ENCODE measurements around the gene AVEN.

The AVEN gene

DNA sequence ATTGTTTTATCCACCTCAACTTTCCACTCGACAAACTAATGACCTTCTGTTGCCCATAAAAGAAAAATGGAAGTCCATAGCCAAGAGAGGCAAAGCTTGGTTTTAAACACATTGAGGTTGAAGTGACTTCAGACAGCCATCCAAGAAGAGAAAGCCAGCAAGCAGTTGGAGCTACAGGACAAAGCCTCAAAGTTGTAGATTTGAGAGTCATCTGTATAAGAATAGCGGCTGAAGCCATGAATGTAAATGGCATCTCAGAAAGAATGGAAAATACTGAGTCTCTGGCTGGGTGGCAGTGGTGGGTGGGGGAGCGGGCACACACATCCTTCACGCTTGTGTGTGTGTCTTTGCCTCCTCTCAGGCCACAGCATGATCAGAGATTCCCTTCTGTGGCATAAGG lies 194.8 kb downstream of the AVEN start:
- 45 to 64% methylated on average over 4 of the region's 4 CpGs for WGBS, 2 experiments
- no peaks in the 10 kb centered on the region for H3K9me3 ChIP-seq (ENCODE audit: control insufficient read depth, low read length)
- no peaks in the 10 kb centered on the region for H3K36me3 ChIP-seq (ENCODE audit: control insufficient read depth, insufficient read depth, low read length)
- H3K4me3 ChIP-seq (ENCODE audit: insufficient read depth, low read depth, low read length) = no peak overlapping the region
- no peak overlapping the region for H3K27ac ChIP-seq (ENCODE audit: insufficient read depth, low read depth, low read length, poor library complexity, severe bottlenecking)
- H3K27me3 ChIP-seq (ENCODE audit: control insufficient read depth, insufficient read depth, low read length, poor library complexity, severe bottlenecking) = no peaks in the 10 kb centered on the region
- H3K4me1 ChIP-seq (ENCODE audit: control insufficient read depth, insufficient read depth, low read length) = no peaks in the 10 kb centered on the region

DNA sequence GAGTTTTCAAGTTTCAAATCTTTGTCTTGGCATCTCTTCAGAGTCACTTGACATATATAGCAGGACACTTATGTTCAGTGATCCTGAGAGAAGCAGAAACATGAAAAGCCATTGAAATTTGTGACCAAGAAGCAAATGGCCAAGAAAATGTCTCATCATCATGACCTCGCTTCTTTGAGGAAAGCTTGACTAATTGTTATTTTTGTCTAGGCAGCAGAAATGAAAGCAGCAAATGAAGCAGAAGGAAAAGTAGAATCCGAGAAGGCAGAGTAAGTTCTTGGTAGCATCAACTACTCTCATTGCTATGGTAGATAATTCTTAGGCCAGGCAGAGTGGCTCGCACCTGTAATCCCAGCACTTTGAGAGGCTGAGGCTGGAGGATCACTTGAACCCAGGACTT lies 198.4 kb downstream of the AVEN start:
- Histone ChIP-seq H3K9me3 (ENCODE audit: control insufficient read depth, low read length) (no peaks in the 10 kb centered on the region), H3K27ac (ENCODE audit: insufficient read depth, low read depth, low read length, poor library complexity, severe bottlenecking) (no peak overlapping the region), H3K4me1 (ENCODE audit: control insufficient read depth, insufficient read depth, low read length) (peaks cover 2% of the 10 kb centered on the region), H3K4me3 (ENCODE audit: insufficient read depth, low read depth, low read length) (no peak overlapping the region), H3K36me3 (ENCODE audit: control insufficient read depth, insufficient read depth, low read length) (no peaks in the 10 kb centered on the region), H3K27me3 (ENCODE audit: control insufficient read depth, insufficient read depth, low read length, poor library complexity, severe bottlenecking) (no peaks in the 10 kb centered on the region)
- 91 to 96% methylated on average over 3 of the region's 3 CpGs for WGBS, 2 experiments

DNA sequence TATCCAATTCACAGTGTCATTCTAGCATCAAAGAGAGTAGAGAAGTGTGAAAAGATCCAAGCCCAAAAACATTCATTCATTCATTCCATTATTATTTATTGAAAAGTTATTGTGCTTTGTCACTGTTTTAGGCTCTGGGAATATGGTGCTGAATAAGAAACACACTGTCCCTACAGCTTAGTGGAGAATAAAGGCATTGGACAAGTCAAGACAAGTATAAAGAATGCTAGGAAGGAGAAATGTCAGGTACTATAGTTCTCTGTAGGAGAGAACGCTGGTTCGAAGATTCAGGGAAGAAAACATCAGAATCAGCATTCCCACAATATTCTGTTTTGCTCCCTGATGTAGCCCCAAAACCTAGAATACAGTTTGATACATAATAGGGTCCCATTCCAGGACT lies 199.5 kb downstream of the AVEN start:
- WGBS, 2 experiments = 93 to 95% methylated on average over 2 of the region's 2 CpGs
- Histone ChIP-seq H3K27me3 (ENCODE audit: control insufficient read depth, insufficient read depth, low read length, poor library complexity, severe bottlenecking) (no peaks in the 10 kb centered on the region), H3K27ac (ENCODE audit: insufficient read depth, low read depth, low read length, poor library complexity, severe bottlenecking) (no peak overlapping the region), H3K4me1 (ENCODE audit: control insufficient read depth, insufficient read depth, low read length) (peaks cover 12% of the 10 kb centered on the region), H3K9me3 (ENCODE audit: control insufficient read depth, low read length) (no peaks in the 10 kb centered on the region), H3K4me3 (ENCODE audit: insufficient read depth, low read depth, low read length) (no peak overlapping the region), H3K36me3 (ENCODE audit: control insufficient read depth, insufficient read depth, low read length) (no peaks in the 10 kb centered on the region)

DNA sequence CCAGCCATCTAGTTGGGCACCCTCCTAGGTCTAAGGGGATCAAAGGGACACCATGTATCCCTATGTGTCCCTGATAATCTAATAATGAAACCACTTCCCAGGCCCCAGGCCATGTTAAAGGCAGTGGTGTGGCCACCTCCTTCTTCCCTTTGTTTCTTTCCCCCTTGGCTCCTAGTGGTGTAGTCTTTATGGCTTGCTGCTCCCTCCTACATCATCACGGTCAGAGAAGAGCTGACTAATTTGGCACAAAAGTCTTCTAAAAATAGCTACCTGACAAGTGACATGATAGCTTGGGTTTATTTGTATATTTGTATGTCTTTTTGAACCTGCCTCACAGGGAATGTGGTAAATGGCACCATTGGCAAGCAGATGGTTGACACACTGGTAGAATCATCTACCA lies 201.7 kb downstream of the AVEN start:
- Histone ChIP-seq H3K27me3 (ENCODE audit: control insufficient read depth, insufficient read depth, low read length, poor library complexity, severe bottlenecking) (no peaks in the 10 kb centered on the region), H3K36me3 (ENCODE audit: control insufficient read depth, insufficient read depth, low read length) (no peaks in the 10 kb centered on the region), H3K9me3 (ENCODE audit: control insufficient read depth, low read length) (no peaks in the 10 kb centered on the region), H3K4me1 (ENCODE audit: control insufficient read depth, insufficient read depth, low read length) (peaks cover 12% of the 10 kb centered on the region), H3K27ac (ENCODE audit: insufficient read depth, low read depth, low read length, poor library complexity, severe bottlenecking) (no peak overlapping the region), H3K4me3 (ENCODE audit: insufficient read depth, low read depth, low read length) (no peak overlapping the region)
- 80 to 100% methylated on average over 1 of the region's 1 CpG for WGBS, 2 experiments

DNA sequence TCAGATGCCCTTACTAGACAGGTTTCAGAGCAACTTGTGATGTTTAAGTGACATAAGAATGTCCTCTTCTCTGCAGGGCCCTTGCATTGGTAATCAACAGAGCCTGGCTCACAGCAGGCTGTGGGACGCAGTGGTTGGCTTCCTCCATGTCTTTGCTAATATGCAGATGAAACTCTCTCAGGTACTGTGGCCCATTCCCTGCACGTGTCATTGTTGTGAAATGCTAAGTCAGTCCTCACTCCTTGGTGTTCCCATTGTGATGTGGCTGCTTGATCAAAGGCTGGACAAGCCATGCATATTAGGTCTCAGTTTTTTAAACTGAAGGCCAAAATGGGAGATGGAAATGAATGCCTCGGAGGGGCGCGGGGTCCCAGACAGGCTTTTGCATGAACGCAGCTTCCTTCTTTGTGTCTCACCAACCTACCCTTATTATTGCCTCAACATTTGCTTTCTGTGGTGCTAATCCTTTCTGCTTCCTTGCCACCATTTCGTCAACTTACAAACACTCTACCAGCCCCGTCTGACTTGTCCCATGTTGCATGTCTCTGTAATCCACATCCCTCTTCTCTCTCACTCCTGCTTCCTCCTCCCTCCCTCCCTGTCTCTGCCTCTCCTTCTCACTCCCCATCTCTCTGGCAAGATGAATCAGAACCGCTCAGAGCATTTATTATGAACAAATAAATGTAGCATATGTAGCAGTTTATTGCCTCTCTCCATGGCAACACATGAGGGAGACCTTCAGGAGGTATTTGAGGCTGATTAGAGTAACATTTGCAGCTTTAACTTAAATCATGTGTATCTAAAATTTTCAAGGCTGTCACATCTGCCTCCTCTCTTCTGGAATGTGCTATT lies 203.9 kb downstream of the AVEN start:
- no peaks in the 10 kb centered on the region for H3K36me3 ChIP-seq (ENCODE audit: control insufficient read depth, insufficient read depth, low read length)
- peaks cover 12% of the 10 kb centered on the region for H3K4me1 ChIP-seq (ENCODE audit: control insufficient read depth, insufficient read depth, low read length)
- H3K9me3 ChIP-seq (ENCODE audit: control insufficient read depth, low read length) = no peaks in the 10 kb centered on the region
- no peak overlapping the region for H3K4me3 ChIP-seq (ENCODE audit: insufficient read depth, low read depth, low read length)
- WGBS, 2 experiments = 9 to 17% methylated on average over 8 to 9 of the region's 9 CpGs
- H3K27me3 ChIP-seq (ENCODE audit: control insufficient read depth, insufficient read depth, low read length, poor library complexity, severe bottlenecking) = no peaks in the 10 kb centered on the region
- no peak overlapping the region for H3K27ac ChIP-seq (ENCODE audit: insufficient read depth, low read depth, low read length, poor library complexity, severe bottlenecking)

DNA sequence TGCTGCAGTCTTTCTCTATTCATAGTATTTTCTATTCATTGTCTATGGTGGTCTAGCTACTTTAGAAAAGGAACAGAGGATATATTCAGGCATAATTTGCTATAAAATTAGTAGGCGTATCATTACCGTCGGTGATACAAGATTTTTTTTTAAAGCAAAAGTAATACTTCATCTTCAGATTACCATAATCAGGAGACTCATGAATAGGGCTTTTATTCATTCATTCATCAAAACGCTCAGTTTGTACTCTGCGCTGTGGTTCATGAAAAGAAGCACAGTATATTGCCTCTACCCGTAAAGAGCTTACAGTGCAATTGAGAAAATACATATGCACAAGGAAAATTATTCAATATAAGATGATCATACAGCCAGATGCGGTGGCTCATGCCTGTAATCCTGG lies 207.4 kb downstream of the AVEN start:
- Histone ChIP-seq H3K27me3 (ENCODE audit: control insufficient read depth, insufficient read depth, low read length, poor library complexity, severe bottlenecking) (no peaks in the 10 kb centered on the region), H3K27ac (ENCODE audit: insufficient read depth, low read depth, low read length, poor library complexity, severe bottlenecking) (no peak overlapping the region), H3K4me1 (ENCODE audit: control insufficient read depth, insufficient read depth, low read length) (peaks cover 12% of the 10 kb centered on the region), H3K9me3 (ENCODE audit: control insufficient read depth, low read length) (no peaks in the 10 kb centered on the region), H3K36me3 (ENCODE audit: control insufficient read depth, insufficient read depth, low read length) (no peaks in the 10 kb centered on the region), H3K4me3 (ENCODE audit: insufficient read depth, low read depth, low read length) (no peak overlapping the region)
- WGBS, 2 experiments = 89 to 92% methylated on average over 7 of the region's 7 CpGs

DNA sequence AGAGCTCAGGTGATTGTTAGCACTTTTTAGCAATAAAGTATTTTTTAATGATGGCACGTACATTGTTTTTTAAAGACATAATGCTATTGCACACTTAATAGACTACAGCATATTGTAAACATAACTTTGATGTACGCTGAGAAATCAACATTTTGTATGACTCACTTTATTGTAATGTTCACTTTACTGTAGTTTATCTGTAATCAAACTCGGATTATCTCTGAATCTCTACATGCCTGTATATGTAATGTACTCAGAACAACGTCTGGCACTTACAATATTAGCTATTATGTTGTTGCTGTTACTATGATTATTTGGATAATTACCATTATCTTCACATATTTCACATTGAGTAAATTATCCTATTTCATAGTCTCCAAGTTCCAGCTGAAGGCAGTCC lies 208.7 kb downstream of the AVEN start:
- 80 to 94% methylated on average over 1 to 4 of the region's 4 CpGs for WGBS, 2 experiments

DNA sequence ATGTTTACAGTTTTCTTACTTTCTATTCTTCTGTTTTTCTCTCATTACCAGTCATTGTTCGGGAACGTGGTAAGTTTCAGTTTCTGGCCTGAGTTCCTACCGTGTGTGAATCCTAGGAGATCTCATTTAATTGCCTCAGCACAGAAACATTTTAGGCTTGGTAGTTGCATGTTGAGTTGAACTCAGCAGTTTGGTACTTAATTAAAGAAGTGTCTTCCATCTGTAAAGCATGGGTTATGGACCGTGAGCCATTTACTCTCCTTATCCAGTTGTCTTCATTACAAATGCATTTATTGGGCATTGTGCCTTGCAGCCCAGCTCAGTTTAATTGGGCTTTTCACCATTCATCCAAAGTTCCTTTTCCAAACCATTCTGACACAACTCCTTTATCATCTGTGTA lies 212.8 kb downstream of the AVEN start:
- H3K9me3 ChIP-seq (ENCODE audit: control insufficient read depth, low read length) = no peaks in the 10 kb centered on the region
- H3K36me3 ChIP-seq (ENCODE audit: control insufficient read depth, insufficient read depth, low read length) = no peaks in the 10 kb centered on the region
- WGBS, 2 experiments = 95 to 99% methylated on average over 4 of the region's 4 CpGs

More for the DNA sequence above, 208.7 kb downstream of the AVEN start:
- Histone ChIP-seq H3K36me3 (ENCODE audit: control insufficient read depth, insufficient read depth, low read length) (no peaks in the 10 kb centered on the region), H3K27me3 (ENCODE audit: control insufficient read depth, insufficient read depth, low read length, poor library complexity, severe bottlenecking) (no peaks in the 10 kb centered on the region), H3K4me3 (ENCODE audit: insufficient read depth, low read depth, low read length) (no peak overlapping the region), H3K4me1 (ENCODE audit: control insufficient read depth, insufficient read depth, low read length) (peaks cover 8% of the 10 kb centered on the region), H3K27ac (ENCODE audit: insufficient read depth, low read depth, low read length, poor library complexity, severe bottlenecking) (no peak overlapping the region), H3K9me3 (ENCODE audit: control insufficient read depth, low read length) (no peaks in the 10 kb centered on the region)

DNA sequence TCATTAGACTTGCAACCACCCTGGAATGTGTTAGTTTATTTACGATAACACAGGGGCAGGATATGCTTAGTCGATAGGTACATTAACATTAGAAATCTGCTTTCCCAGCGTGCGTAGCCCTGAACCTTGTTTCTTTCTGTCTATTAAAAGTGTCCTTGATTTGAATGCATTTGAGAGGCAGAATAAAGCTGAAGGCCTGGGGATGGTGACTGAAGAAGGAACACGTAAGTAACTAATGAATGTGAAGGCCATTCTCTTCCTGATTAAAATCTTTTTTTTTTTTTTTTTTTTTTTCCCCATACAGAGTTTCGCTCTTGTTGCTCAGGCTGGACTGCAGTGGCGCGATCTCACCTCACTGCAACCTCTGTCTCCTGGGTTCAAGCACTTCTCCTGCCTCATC lies 213.6 kb downstream of the AVEN start:
- no peak overlapping the region for H3K27ac ChIP-seq (ENCODE audit: insufficient read depth, low read depth, low read length, poor library complexity, severe bottlenecking)
- H3K36me3 ChIP-seq (ENCODE audit: control insufficient read depth, insufficient read depth, low read length) = no peaks in the 10 kb centered on the region
- no peaks in the 10 kb centered on the region for H3K27me3 ChIP-seq (ENCODE audit: control insufficient read depth, insufficient read depth, low read length, poor library complexity, severe bottlenecking)
- H3K9me3 ChIP-seq (ENCODE audit: control insufficient read depth, low read length) = no peaks in the 10 kb centered on the region
- H3K4me1 ChIP-seq (ENCODE audit: control insufficient read depth, insufficient read depth, low read length) = no peaks in the 10 kb centered on the region
- 94% methylated on average over 8 of the region's 8 CpGs for WGBS, 2 experiments
- no peak overlapping the region for H3K4me3 ChIP-seq (ENCODE audit: insufficient read depth, low read depth, low read length)

More for the DNA sequence above, 212.8 kb downstream of the AVEN start:
- Histone ChIP-seq H3K4me3 (ENCODE audit: insufficient read depth, low read depth, low read length) (no peak overlapping the region), H3K4me1 (ENCODE audit: control insufficient read depth, insufficient read depth, low read length) (no peaks in the 10 kb centered on the region), H3K27ac (ENCODE audit: insufficient read depth, low read depth, low read length, poor library complexity, severe bottlenecking) (no peak overlapping the region), H3K27me3 (ENCODE audit: control insufficient read depth, insufficient read depth, low read length, poor library complexity, severe bottlenecking) (no peaks in the 10 kb centered on the region)

DNA sequence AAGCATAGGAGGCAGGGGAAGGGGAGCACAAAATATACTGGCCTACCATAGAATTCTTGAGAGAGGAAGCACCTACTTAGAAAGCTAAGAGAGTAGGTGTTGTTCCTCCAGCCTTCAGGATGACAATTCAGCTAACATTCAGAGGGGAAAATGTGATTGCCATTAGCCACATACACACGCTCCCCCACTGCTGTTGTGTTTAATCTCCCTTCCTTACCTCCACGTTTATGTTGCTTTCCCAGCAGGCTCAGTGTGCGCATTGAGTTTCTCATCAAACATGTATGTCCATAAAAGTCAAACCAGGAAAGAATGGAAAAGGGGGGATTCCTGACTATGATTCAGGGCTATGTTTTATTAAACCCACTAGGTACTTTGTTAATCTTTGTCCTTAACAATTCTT lies 215.9 kb downstream of the AVEN start:
- no peaks in the 10 kb centered on the region for H3K4me1 ChIP-seq (ENCODE audit: control insufficient read depth, insufficient read depth, low read length)
- WGBS, 2 experiments = 88 to 94% methylated on average over 3 of the region's 3 CpGs

More for the DNA sequence above, 215.9 kb downstream of the AVEN start:
- H3K4me3 ChIP-seq (ENCODE audit: insufficient read depth, low read depth, low read length) = no peak overlapping the region
- H3K9me3 ChIP-seq (ENCODE audit: control insufficient read depth, low read length) = no peaks in the 10 kb centered on the region
- no peak overlapping the region for H3K27ac ChIP-seq (ENCODE audit: insufficient read depth, low read depth, low read length, poor library complexity, severe bottlenecking)
- no peaks in the 10 kb centered on the region for H3K36me3 ChIP-seq (ENCODE audit: control insufficient read depth, insufficient read depth, low read length)
- H3K27me3 ChIP-seq (ENCODE audit: control insufficient read depth, insufficient read depth, low read length, poor library complexity, severe bottlenecking) = no peaks in the 10 kb centered on the region

All from ectodermal cell (in vitro differentiated cells).